DND-41 (cell line): ENCODE results near the gene CD7.

ENCODE experiments used
- CTCF ChIP-seq: IDR thresholded peaks from 2 replicates; pipeline ENCODE4 v1.5.1; 2012; ENCODE audit warnings: borderline replicate concordance, low read length, moderate library complexity, mild to moderate bottlenecking; ENCODE audit not compliant: poor library complexity, severe bottlenecking; ENCODE audit errors: extremely low read depth
- EZH2 ChIP-seq: IDR thresholded peaks from 3 replicates; pipeline ENCODE4 v1.6.1; 2012; ENCODE audit warnings: borderline replicate concordance, low read depth, mild to moderate bottlenecking, moderate library complexity, low read length, inconsistent platforms; ENCODE audit not compliant: severe bottlenecking

GRCh38 chr17:82318169-82318498, 726 bp upstream of the CD7 start:
- TF ChIP-seq EZH2 (no peak), CTCF (no peak)
